ENCODE data around the gene OR8B12.

The OR8B12 gene

DNA sequence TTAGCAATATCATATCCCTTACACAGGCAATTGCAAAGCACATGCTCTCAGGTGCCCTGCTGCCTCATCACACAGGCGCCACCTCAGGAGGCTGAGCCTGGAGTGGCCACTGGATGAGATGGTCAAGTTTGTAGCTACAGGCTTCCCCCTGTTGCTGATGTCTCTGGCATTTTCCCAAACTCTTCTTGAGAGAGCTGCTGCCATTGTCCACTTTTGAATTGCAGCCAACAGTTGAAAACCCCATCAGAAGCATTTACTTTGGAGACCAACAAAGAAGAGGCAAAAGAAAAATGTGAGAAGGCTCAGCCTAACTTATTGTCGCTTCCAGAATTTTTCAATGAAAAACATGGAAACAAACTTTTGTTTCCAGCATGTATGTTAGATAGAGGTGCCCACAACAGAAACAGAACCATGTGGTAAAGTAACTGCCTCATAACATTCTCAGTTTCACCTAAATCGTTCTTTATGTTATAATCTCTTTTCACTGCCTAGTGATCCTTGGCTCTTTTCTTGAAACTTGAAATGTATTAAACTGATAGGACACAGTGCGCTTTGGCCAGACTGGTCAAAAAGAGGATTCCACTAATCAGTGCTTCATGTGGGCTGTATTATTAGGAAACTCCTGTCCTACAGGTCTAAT is 50.3 kb downstream of the OR8B12 start:
- no peak for ATAC-seq
- Mint-ChIP-seq H3K36me3 (no peaks in the 10 kb centered on the region), H3K4me1 (no peaks in the 10 kb centered on the region), H3K27me3 (peaks cover 4% of the 10 kb centered on the region), H3K4me3 (no peak overlapping the region), H3K9me3 (peaks cover 5% of the 10 kb centered on the region), H3K27ac (no peak overlapping the region)

Measured in stimulated activated memory B cell treated with anti-CD40 and anti-IgM and Interleukin-4, amounts not matched to agents 10 μg/mL and 1 μg/mL and 100 μg/mL, for 72 hours (primary cell).